ENCODE results near the gene HHIPL1. TPM values are rescaled to one million over a fixed set of nuclear protein-coding genes. Genes with fewer than 3 reads are reported as not detected.

The HHIPL1 gene
- total RNA-seq, 4 donors from 2014 or later, result 0.07 to 0.82 (median 0.14) TPM

GRCh38 chr14:99679996-99680395, 35.1 kb downstream of the HHIPL1 start:
- no peak for ATAC-seq
- intact Hi-C loops (cut with DNase I; ENCODE audit: low total_unique reads), result loop anchor here (5.0 kb wide), 1 partner anchor 57 kb away; no protein-coding TSS in a partner anchor
- Histone ChIP-seq H3K27ac (no peak overlapping the region), H3K36me3 (no peaks in the 10 kb centered on the region), H3K27me3 (no peaks in the 10 kb centered on the region), H3K4me3 (no peak overlapping the region), H3K4me1 (peaks cover 7 to 11% of the 10 kb centered on the region in 2 donors), H3K9me3 (no peaks in the 10 kb centered on the region)
- TF ChIP-seq POLR2A (IDR thresholded peaks at IDR 0.05), result no peak
- TF ChIP-seq, protein P1, sequence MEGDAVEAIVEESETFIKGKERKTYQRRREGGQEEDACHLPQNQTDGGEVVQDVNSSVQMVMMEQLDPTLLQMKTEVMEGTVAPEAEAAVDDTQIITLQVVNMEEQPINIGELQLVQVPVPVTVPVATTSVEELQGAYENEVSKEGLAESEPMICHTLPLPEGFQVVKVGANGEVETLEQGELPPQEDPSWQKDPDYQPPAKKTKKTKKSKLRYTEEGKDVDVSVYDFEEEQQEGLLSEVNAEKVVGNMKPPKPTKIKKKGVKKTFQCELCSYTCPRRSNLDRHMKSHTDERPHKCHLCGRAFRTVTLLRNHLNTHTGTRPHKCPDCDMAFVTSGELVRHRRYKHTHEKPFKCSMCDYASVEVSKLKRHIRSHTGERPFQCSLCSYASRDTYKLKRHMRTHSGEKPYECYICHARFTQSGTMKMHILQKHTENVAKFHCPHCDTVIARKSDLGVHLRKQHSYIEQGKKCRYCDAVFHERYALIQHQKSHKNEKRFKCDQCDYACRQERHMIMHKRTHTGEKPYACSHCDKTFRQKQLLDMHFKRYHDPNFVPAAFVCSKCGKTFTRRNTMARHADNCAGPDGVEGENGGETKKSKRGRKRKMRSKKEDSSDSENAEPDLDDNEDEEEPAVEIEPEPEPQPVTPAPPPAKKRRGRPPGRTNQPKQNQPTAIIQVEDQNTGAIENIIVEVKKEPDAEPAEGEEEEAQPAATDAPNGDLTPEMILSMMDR (IDR thresholded peaks at IDR 0.05 in 4 of 5, conservative IDR thresholded peaks at IDR 0.05 in 1 of 5), result no peak
- no peak for DNase-seq
- in situ Hi-C loops (cut with MboI; ENCODE audit: low sequenced_read_pairs in 4 of 4), result loop anchor here in 1 of 4 donors (10.0 kb wide), 1 partner anchor 205 kb away; no protein-coding TSS in a partner anchor

DNA sequence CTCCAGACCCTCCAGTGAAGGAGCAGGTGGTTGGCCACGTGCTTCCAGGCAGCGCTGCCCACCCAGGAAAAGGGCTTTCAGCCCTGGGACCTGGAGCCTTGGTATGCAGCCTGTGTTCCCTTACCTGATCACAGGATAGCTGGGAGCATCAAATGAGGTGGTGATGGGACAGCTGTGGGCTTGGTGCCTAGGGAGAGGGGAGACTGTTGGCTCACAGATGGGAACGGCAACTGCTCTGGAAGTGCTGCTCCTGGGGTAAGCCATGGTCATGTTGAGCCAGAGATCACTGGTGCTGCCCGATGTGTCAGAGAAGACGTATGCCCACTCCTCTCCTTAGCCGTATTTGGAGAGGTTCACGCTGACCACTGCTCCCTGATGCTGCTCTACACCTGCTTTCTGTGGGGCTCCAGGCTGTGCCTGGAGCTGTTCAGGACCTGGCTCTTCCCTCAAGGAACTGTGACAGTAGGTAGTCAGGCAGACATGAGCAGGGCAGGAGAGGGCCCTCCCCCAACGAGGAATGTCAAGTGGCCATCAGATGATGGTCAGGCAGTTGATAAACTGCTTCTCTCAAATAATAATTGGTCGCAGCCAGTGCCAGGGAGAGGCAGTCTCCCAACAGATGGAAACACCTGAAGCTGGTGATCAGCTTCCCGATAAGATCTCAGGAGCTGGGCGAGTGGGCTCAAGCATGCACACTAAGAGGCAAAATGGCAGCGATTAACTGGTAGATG, 36.3 kb downstream of the HHIPL1 start:
- intact Hi-C loops (cut with DNase I; ENCODE audit: low total_unique reads), result loop anchor here (5.0 kb wide), 1 partner anchor 56 kb away; no protein-coding TSS in a partner anchor

DNA sequence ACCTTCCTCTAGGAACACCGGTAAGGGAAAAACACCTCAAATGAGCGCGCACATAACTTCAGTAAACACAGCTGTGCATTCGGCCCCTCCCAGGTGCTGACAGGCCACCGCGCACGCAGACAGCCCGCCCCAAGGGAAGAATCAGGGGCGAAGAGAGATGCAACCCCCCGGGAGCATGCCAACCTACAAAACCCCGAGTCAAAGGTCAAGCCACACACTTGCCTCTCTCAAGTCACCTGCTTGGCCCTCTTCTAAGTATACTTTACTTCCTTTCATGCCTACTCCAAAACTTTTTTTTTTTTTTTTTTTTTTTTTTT, 36.9 kb downstream of the HHIPL1 start:
- H3K9me3 ChIP-seq, result no peaks in the 10 kb centered on the region
- DNase-seq (no peak), ATAC-seq (no peak)
- H3K36me3 ChIP-seq, result no peaks in the 10 kb centered on the region
- peaks cover 7 to 11% of the 10 kb centered on the region in 2 donors for H3K4me1 ChIP-seq
- no peaks in the 10 kb centered on the region for H3K27me3 ChIP-seq
- in situ Hi-C loops (cut with MboI; ENCODE audit: low sequenced_read_pairs in 4 of 4), result loop anchor here in 1 of 4 donors (10.0 kb wide), 1 partner anchor 203 kb away; no protein-coding TSS in a partner anchor
- H3K4me3 ChIP-seq, result no peak overlapping the region
- intact Hi-C loops (cut with DNase I; ENCODE audit: low total_unique reads), result loop anchor here (1.0 to 5.0 kb wide), 3 partner anchors 56 to 204 kb away; partner anchors contain the start of gene EML1
- H3K27ac ChIP-seq, result no peak overlapping the region
- TF ChIP-seq POLR2A (IDR thresholded peaks at IDR 0.05), result no peak
- TF ChIP-seq, protein P1 (IDR thresholded peaks at IDR 0.05 in 4 of 5, conservative IDR thresholded peaks at IDR 0.05 in 1 of 5), result no peak

More for the DNA sequence above, 36.3 kb downstream of the HHIPL1 start:
- no peak for ATAC-seq
- DNase-seq, result no peak
- H3K27me3 ChIP-seq, result no peaks in the 10 kb centered on the region
- no peak overlapping the region for H3K27ac ChIP-seq
- H3K36me3 ChIP-seq, result no peaks in the 10 kb centered on the region
- no peak for TF ChIP-seq POLR2A (IDR thresholded peaks at IDR 0.05)
- TF ChIP-seq, protein P1 (IDR thresholded peaks at IDR 0.05 in 4 of 5, conservative IDR thresholded peaks at IDR 0.05 in 1 of 5), result no peak
- H3K4me3 ChIP-seq, result no peak overlapping the region
- in situ Hi-C loops (cut with MboI; ENCODE audit: low sequenced_read_pairs in 4 of 4), result loop anchor here in 1 of 4 donors (10.0 kb wide), 1 partner anchor 204 kb away; no protein-coding TSS in a partner anchor
- peaks cover 7 to 11% of the 10 kb centered on the region in 2 donors for H3K4me1 ChIP-seq
- H3K9me3 ChIP-seq, result no peaks in the 10 kb centered on the region

DNA sequence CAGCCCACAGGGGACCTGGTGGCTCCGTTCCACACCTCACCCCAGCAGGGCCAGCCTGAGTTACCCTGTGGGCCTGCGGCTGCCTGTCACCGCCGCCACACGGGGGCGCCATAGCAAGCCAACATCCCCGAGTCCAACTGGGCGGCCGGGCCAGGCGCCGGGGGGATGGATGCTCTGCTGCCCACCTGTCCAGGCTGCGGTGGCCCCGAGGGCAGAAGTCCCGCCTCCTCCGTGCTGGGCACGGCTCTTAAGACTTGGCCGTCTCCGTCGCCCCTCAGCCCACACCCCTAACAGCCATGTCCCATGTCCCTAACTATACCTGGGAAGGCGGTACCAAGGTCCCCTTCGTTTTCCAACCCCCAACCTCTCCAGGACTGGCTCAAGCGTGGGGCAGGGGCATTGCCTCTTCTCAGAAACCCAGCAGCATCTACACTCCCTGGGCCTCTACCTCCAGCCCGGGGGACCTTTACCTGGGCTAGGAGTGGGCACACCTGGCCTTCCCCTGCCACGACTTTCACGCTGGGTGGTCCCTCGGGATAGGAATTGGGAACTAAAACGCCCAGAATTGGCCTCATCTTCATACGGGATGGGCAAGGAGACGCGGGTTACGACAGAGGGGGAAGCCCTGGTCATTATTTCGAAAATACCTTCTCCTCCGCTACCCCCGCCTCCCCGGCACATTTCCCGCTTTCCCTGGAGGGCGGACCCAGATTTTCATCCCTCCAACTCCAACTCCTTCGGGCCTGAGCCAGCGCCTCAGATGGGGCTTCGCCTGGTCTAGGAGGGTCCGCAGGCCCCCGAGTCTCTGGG, 38.1 kb downstream of the HHIPL1 start:
- no peak for TF ChIP-seq POLR2A (IDR thresholded peaks at IDR 0.05)
- TF ChIP-seq, protein P1 (IDR thresholded peaks at IDR 0.05 in 4 of 5, conservative IDR thresholded peaks at IDR 0.05 in 1 of 5), result peak; percentile 70 to 96 (median 90)
- intact Hi-C loops (cut with DNase I; ENCODE audit: low total_unique reads) (loop anchor here (1.0 to 5.0 kb wide), 3 partner anchors 54 to 202 kb away; partner anchors contain the start of gene EML1), in situ Hi-C loops (cut with MboI; ENCODE audit: low sequenced_read_pairs in 4 of 4) (loop anchor here in 1 of 4 donors (10.0 kb wide), 1 partner anchor 202 kb away; no protein-coding TSS in a partner anchor)
- no peaks in the 10 kb centered on the region for H3K36me3 ChIP-seq
- H3K4me3 ChIP-seq, result peak overlapping the region; percentile 82 to 99 (median 90)
- peak; percentile 28 to 49 for ATAC-seq
- H3K27me3 ChIP-seq, result no peaks in the 10 kb centered on the region
- peak overlapping the region; percentile 75 to 90 (median 87) for H3K27ac ChIP-seq
- H3K4me1 ChIP-seq, result peaks cover 7 to 11% of the 10 kb centered on the region in 2 donors
- DNase-seq, result peak; percentile 40 to 71
- no peaks in the 10 kb centered on the region for H3K9me3 ChIP-seq
